Motor neuron (in vitro differentiated cells): ENCODE data around the gene TMEM117. TPM values are rescaled to one million over a fixed set of nuclear protein-coding genes. Genes with fewer than 3 reads are reported as not detected.
"Not testable (repeated sequence)": the region's sequence is repeated elsewhere in the genome, so short reads cannot be mapped to it uniquely, and the experiment has no call there.

ENCODE experiments used
- ATAC-seq, 8 experiments: fragments of 200-7000 bp; cut with Tn5 transposase; replicated peaks in 6 of 8; 2 replicates each; pipeline ENCODE4 v1.8.0; 2021; ENCODE audit warnings: mild to moderate bottlenecking in 8 of 8, moderate library complexity in 8 of 8
- H3K27ac ChIP-seq, 2 donors: fragments of 250-450 bp; sonication (Bioruptor Pico); 2 replicates each; pipeline ENCODE4 v1.9.0; 2021; ENCODE audit warnings: antibody characterized with exemption in 2 of 2, mild to moderate bottlenecking in 2 of 2, moderate library complexity in 1 of 2
- H3K4me1 ChIP-seq, 2 donors: fragments of 250-450 bp; sonication (Bioruptor Pico); replicated peaks in 1 of 2; 2 replicates each; pipeline ENCODE4 v1.6.1; 2021; ENCODE audit warnings: antibody characterized with exemption in 2 of 2, mild to moderate bottlenecking in 2 of 2, moderate library complexity in 1 of 2
- H3K4me3 ChIP-seq, 5 donors: fragments of 250-450 bp; sonication (Bioruptor Pico); 2 replicates each; pipeline ENCODE4 v1.9.0; 2021; ENCODE audit warnings: antibody characterized with exemption in 5 of 5, mild to moderate bottlenecking in 5 of 5, moderate library complexity in 4 of 5
- WGBS, 10 experiments: fragments of 450-650 bp; shearing (Covaris generic); methylation state at CpG; one replicate each; pipeline ENCODE4 v1.0.0; 2022; 5-methylcytosine and 5-hydroxymethylcytosine counted together
- in situ Hi-C, 9 experiments: fragments of 400-800 bp; cut with MboI; loops; one replicate each; pipeline ENCODE4 v1.15.0; 2021; ENCODE audit warnings: low sequenced_read_pairs in 9 of 9, low pct_unique_long_range_greater_than_20kb in 2 of 9; ENCODE audit not compliant: unreplicated experiment in 9 of 9
- total RNA-seq, 8 experiments: library from RNA; unstranded; fragments of 300-600 nt; gene quantifications; 2 replicates each; pipeline versions ENCODE4 v1.2.3 to v1.2.4, GENCODE V29; 2022

The TMEM117 gene
- total RNA-seq, 8 experiments from 2014 or later = 3.1 to 13.2 (median 7.0) TPM

GRCh38 chr12:44347145-44347544 lies 511.3 kb downstream of the TMEM117 start:
- no peak overlapping the region for H3K27ac ChIP-seq
- no peak for ATAC-seq
- no peak overlapping the region for H3K4me3 ChIP-seq
- peaks cover 4 to 5% of the 10 kb centered on the region in 2 donors for H3K4me1 ChIP-seq
- in situ Hi-C loops = no loop called here

- WGBS, 10 experiments = 61 to 100% (median 98%) methylated on average over 1 to 2 of the region's 2 CpGs; no CpG with 5 or more reads in 2 of the 10 experiments
- ATAC-seq = peak in 2 of 8 experiments; percentile 37 to 87
- in situ Hi-C loops = no loop called here
- H3K27ac ChIP-seq = no peak overlapping the region
- no peak overlapping the region for H3K4me3 ChIP-seq
- no peaks in the 10 kb centered on the region for H3K4me1 ChIP-seq
Observed at GRCh38 chr12:44357494-44357893, 521.6 kb downstream of the TMEM117 start.

GRCh38 chr12:44358636-44359035 lies 522.8 kb downstream of the TMEM117 start:
- peaks cover 0 to 3% of the 10 kb centered on the region in 2 donors for H3K4me1 ChIP-seq
- in situ Hi-C loops = no loop called here
- H3K4me3 ChIP-seq = no peak overlapping the region
- no peak overlapping the region for H3K27ac ChIP-seq
- ATAC-seq = no peak
- 85 to 100% (median 100%) methylated on average over 1 of the region's 1 CpG; no CpG with 5 or more reads in 4 of the 10 experiments for WGBS, 10 experiments

- Histone ChIP-seq H3K4me1 (peaks cover 0 to 9% of the 10 kb centered on the region in 2 donors), H3K4me3 (no peak overlapping the region), H3K27ac (no peak overlapping the region)
- ATAC-seq = no peak
- in situ Hi-C loops = no loop called here
- WGBS, 10 experiments = 10 to 100% (median 69%) methylated on average over 1 to 2 of the region's 2 CpGs; no CpG with 5 or more reads in 1 of the 10 experiments
Observed at GRCh38 chr12:44362947-44363346, 527.1 kb downstream of the TMEM117 start.

GRCh38 chr12:44367136-44367535 lies 531.3 kb downstream of the TMEM117 start:
- no peak for ATAC-seq
- 50 to 100% (median 80%) methylated on average over 1 of the region's 1 CpG; no CpG with 5 or more reads in 1 of the 10 experiments for WGBS, 10 experiments
- Histone ChIP-seq H3K27ac (no peak overlapping the region), H3K4me3 (no peak overlapping the region), H3K4me1 (peaks cover 0 to 9% of the 10 kb centered on the region in 2 donors)
- in situ Hi-C loops = no loop called here

GRCh38 chr12:44367916-44368315 lies 532.0 kb downstream of the TMEM117 start:
- in situ Hi-C loops = no loop called here
- WGBS, 10 experiments = 40 to 100% (median 87%) methylated on average over 1 to 2 of the region's 2 CpGs; no CpG with 5 or more reads in 2 of the 10 experiments

GRCh38 chr12:44369998-44370397 lies 534.1 kb downstream of the TMEM117 start:
- no peaks in the 10 kb centered on the region for H3K4me1 ChIP-seq
- ATAC-seq = peak in 2 of 8 experiments; percentile 48 to 61
- in situ Hi-C loops = no loop called here
- no peak overlapping the region for H3K4me3 ChIP-seq
- no peak overlapping the region for H3K27ac ChIP-seq
- 82 to 100% (median 92%) methylated on average over 1 of the region's 1 CpG; no CpG with 5 or more reads in 5 of the 10 experiments for WGBS, 10 experiments

More at GRCh38 chr12:44367916-44368315, 532.0 kb downstream of the TMEM117 start:
- Histone ChIP-seq H3K27ac (no peak overlapping the region), H3K4me3 (no peak overlapping the region), H3K4me1 (peaks cover 0 to 9% of the 10 kb centered on the region in 2 donors)
- no peak for ATAC-seq

- no peak for ATAC-seq
- Histone ChIP-seq H3K4me3 (no peak overlapping the region), H3K4me1 (no peaks in the 10 kb centered on the region), H3K27ac (no peak overlapping the region)
- 38 to 100% (median 83%) methylated on average over 1 to 3 of the region's 3 CpGs for WGBS, 10 experiments
- in situ Hi-C loops = no loop called here
Observed at GRCh38 chr12:44370982-44371381, 535.1 kb downstream of the TMEM117 start.

- Histone ChIP-seq H3K4me3 (no peak overlapping the region), H3K27ac (no peak overlapping the region), H3K4me1 (peaks cover 0 to 5% of the 10 kb centered on the region in 2 donors)
- ATAC-seq = peak in 2 of 8 experiments; percentile 46 to 66
- WGBS, 10 experiments = 0 to 100% (median 83%) methylated on average over 1 to 2 of the region's 2 CpGs; no CpG with 5 or more reads in 1 of the 10 experiments
- in situ Hi-C loops = no loop called here
Observed at GRCh38 chr12:44372259-44372658, 536.4 kb downstream of the TMEM117 start.

GRCh38 chr12:44375694-44376093 lies 539.8 kb downstream of the TMEM117 start:
- in situ Hi-C loops = no loop called here
- 56 to 100% (median 80%) methylated on average over 1 of the region's 1 CpG; no CpG with 5 or more reads in 3 of the 10 experiments for WGBS, 10 experiments
- no peak overlapping the region for H3K4me3 ChIP-seq
- H3K4me1 ChIP-seq = peaks cover 2 to 18% of the 10 kb centered on the region in 2 donors
- no peak overlapping the region for H3K27ac ChIP-seq
- no peak for ATAC-seq

- peaks cover 2 to 29% of the 10 kb centered on the region in 2 donors for H3K4me1 ChIP-seq
- ATAC-seq = peak in 5 of 8 experiments; percentile 24 to 64 (median 42)
- in situ Hi-C loops = no loop called here
- WGBS, 10 experiments = 0 to 96% (median 62%) methylated on average over 1 to 5 of the region's 5 CpGs; no CpG with 5 or more reads in 1 of the 10 experiments
- H3K27ac ChIP-seq = no peak overlapping the region
- no peak overlapping the region for H3K4me3 ChIP-seq
Observed at GRCh38 chr12:44377443-44378187, 541.7 kb downstream of the TMEM117 start.

GRCh38 chr12:44379113-44379512 lies 543.2 kb downstream of the TMEM117 start:
- in situ Hi-C loops, H3K27ac ChIP-seq, H3K4me3 ChIP-seq, ATAC-seq: not testable (repeated sequence)
- H3K4me1 ChIP-seq = peaks cover 7 to 38% of the 10 kb centered on the region in 2 donors

GRCh38 chr12:44379831-44380230 lies 544.0 kb downstream of the TMEM117 start:
- WGBS, 10 experiments = 31 to 56% (median 47%) methylated on average over 1 to 3 of the region's 3 CpGs; no CpG with 5 or more reads in 4 of the 10 experiments
- Histone ChIP-seq H3K4me3 (no peak overlapping the region), H3K4me1 (peaks cover 11 to 45% of the 10 kb centered on the region in 2 donors), H3K27ac (no peak overlapping the region)
- peak in 3 of 8 experiments; percentile 22 to 33 (median 29) for ATAC-seq
- in situ Hi-C loops = no loop called here
